KMS-11 (cell line): ENCODE measurements around the gene PIGS.

Experiments
- H2AFZ ChIP-seq: fragments of 200-600 bp; sonication (generic); 2 replicates; pipeline ENCODE4 v1.6.1; 2016; ENCODE audit warnings: antibody characterized with exemption, mixed run types, low read depth
- H3K27ac ChIP-seq: fragments of 200-600 bp; sonication (generic); 2 replicates; pipeline ENCODE4 v1.6.1; 2016; ENCODE audit warnings: mild to moderate bottlenecking, mixed run types
- H3K27me3 ChIP-seq: fragments of 200-600 bp; sonication (generic); 2 replicates; pipeline ENCODE4 v1.6.1; 2017; ENCODE audit warnings: mild to moderate bottlenecking, low read depth, mixed run types, moderate library complexity; ENCODE audit not compliant: insufficient read depth
- H3K36me3 ChIP-seq: fragments of 200-600 bp; sonication (generic); 2 replicates; pipeline ENCODE4 v1.6.1; 2017; ENCODE audit warnings: mild to moderate bottlenecking, mixed run types; ENCODE audit not compliant: insufficient read depth
- H3K4me1 ChIP-seq: fragments of 200-600 bp; sonication (generic); 2 replicates; pipeline ENCODE4 v1.6.1; 2016; ENCODE audit warnings: mild to moderate bottlenecking, low read depth, mixed run types; ENCODE audit not compliant: poor library complexity, severe bottlenecking
- H3K4me2 ChIP-seq: fragments of 200-600 bp; sonication (generic); 2 replicates; pipeline ENCODE4 v1.7.0; 2016; ENCODE audit warnings: mild to moderate bottlenecking, mixed run types
- H3K4me3 ChIP-seq: fragments of 200-600 bp; sonication (generic); IDR thresholded peaks from 2 replicates; pipeline ENCODE4 v1.6.1; 2017; ENCODE audit warnings: low read depth, low read length, mixed read lengths; ENCODE audit not compliant: insufficient read depth
- H3K79me2 ChIP-seq: fragments of 200-600 bp; sonication (generic); 2 replicates; pipeline ENCODE4 v1.6.1; 2016; ENCODE audit warnings: low read depth, mixed run types; ENCODE audit not compliant: insufficient read depth
- H3K9ac ChIP-seq: fragments of 200-600 bp; sonication (generic); 2 replicates; pipeline ENCODE4 v1.6.1; 2016; ENCODE audit warnings: mild to moderate bottlenecking, mixed run types
- H4K20me1 ChIP-seq: fragments of 200-600 bp; sonication (generic); 2 replicates; pipeline ENCODE4 v1.6.1; 2016; ENCODE audit warnings: mild to moderate bottlenecking, mixed run types; ENCODE audit not compliant: insufficient read depth
- TF ChIP-seq, protein P1 (sequence below): fragments of 200-600 bp; sonication (generic); conservative IDR thresholded peaks from 2 replicates; pipeline ENCODE4 v1.6.1; 2017; ENCODE audit warnings: low read depth, mild to moderate bottlenecking, antibody characterized with exemption, low read length, moderate library complexity, mixed read lengths

PIGS gene

DNA sequence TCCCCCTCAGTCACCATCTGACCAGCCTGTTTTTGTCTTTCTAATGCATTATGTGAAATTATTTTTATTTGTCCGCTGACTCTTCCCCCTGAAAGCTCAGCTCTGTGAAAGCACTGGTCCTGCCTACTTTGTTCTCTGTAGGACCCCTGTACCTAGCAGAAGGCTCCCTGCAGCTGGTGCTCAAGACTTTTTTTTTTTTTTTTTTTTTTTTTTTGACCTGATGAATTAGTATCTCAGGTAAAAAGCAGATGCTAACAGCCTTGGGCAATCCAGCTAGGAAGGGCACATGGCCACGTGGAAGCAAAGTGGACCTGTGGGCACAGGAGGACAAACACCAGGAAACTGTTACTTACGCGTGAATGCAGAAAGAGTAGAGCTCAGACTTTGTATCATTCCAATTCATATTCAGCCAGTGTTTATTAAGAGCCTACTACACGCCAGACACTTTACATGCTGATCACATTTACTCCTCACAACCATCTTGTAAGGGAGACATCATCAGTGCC is 18.3 kb downstream of the PIGS start:
- H3K27ac ChIP-seq, result no peak overlapping the region

DNA sequence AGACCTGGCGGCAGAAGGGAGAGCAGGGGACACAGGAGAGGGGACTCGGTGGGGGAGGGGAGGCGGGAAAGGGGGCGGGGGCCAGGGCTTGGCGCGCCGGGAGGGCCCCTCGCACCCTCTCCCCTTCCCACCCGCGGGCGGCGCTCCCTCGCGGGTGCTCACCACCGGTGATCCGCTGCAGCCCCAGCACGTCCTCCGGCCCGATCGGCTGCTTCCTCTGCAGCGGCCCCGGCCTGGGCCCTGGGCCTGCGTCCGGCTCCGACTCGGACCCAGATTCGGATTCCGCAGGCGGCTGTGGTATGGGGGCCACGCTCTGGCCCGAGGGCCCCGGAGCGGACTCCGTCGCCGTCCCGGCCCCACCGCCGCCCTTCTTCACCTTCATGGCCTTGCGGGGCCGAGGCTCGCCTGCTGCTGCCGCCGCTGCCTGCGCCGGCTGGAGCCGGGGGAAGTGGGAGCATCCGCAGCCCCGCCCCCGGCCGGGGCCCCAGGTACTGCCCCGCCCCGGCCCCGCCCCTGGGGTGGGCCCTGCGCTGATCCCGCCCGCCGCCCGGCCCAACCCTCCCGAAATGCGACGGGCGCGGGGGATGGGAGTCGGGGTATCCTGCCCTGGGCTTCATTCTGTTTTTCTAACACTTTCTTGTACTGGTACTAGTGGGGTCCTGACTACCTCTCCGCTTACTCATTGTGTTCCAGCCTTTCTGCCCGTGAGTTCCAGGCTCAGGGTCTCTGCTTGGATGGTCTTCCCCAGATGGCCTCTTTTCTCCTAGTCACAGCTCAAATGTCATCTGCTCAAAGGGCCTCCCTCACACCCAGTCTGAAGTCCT is 18.9 kb downstream of the PIGS start, which contains the start of gene UNC119:
Gene UNC119, minus strand, starts transcription at position 449 of the 824 bp plus-strand sequence. Its CDS starts 67 bp downstream, at position 382.
- Histone ChIP-seq H3K79me2 (no peaks in the 10 kb centered on the region), H4K20me1 (no peaks in the 10 kb centered on the region), H3K4me2 (peak within 1 kb of the TSS; percentile 82), H3K36me3 (no peaks in the 10 kb centered on the region; the same call in 1 of the 2 replicates), H3K4me3 (no peak within 1 kb of the TSS), H2AFZ (peak within 1 kb of the TSS; percentile 66; the same call in 1 of the 2 replicates), H3K9ac (peak within 1 kb of the TSS; percentile 34; the same call in 1 of the 2 replicates), H3K27ac (no peak within 1 kb of the TSS), H3K27me3 (0 out of 2 replicates have a peak, but pooled peaks cover 8% of the 10 kb centered on the region), H3K4me1 (peaks cover 44% of the 10 kb centered on the region)
- TF ChIP-seq, protein P1, sequence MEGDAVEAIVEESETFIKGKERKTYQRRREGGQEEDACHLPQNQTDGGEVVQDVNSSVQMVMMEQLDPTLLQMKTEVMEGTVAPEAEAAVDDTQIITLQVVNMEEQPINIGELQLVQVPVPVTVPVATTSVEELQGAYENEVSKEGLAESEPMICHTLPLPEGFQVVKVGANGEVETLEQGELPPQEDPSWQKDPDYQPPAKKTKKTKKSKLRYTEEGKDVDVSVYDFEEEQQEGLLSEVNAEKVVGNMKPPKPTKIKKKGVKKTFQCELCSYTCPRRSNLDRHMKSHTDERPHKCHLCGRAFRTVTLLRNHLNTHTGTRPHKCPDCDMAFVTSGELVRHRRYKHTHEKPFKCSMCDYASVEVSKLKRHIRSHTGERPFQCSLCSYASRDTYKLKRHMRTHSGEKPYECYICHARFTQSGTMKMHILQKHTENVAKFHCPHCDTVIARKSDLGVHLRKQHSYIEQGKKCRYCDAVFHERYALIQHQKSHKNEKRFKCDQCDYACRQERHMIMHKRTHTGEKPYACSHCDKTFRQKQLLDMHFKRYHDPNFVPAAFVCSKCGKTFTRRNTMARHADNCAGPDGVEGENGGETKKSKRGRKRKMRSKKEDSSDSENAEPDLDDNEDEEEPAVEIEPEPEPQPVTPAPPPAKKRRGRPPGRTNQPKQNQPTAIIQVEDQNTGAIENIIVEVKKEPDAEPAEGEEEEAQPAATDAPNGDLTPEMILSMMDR, result no peak

More for the DNA sequence above, 18.3 kb downstream of the PIGS start:
- Histone ChIP-seq H3K4me3 (no peak overlapping the region), H3K36me3 (no peaks in the 10 kb centered on the region; the same call in 1 of the 2 replicates), H4K20me1 (no peaks in the 10 kb centered on the region), H2AFZ (peak overlapping the region; percentile 66; the same call in 1 of the 2 replicates), H3K4me1 (peaks cover 44% of the 10 kb centered on the region), H3K4me2 (peak overlapping the region; percentile 82; the same call in 1 of the 2 replicates), H3K79me2 (no peaks in the 10 kb centered on the region), H3K9ac (no peak overlapping the region), H3K27me3 (0 out of 2 replicates have a peak, but pooled peaks cover 8% of the 10 kb centered on the region)
- TF ChIP-seq, protein P1, result no peak

- H2AFZ ChIP-seq, result no peak overlapping the region; the same call in 1 of the 2 replicates
- TF ChIP-seq, protein P1, result no peak
Measured at GRCh38 chr17:28551421-28552175, 19.7 kb downstream of the PIGS start.

DNA sequence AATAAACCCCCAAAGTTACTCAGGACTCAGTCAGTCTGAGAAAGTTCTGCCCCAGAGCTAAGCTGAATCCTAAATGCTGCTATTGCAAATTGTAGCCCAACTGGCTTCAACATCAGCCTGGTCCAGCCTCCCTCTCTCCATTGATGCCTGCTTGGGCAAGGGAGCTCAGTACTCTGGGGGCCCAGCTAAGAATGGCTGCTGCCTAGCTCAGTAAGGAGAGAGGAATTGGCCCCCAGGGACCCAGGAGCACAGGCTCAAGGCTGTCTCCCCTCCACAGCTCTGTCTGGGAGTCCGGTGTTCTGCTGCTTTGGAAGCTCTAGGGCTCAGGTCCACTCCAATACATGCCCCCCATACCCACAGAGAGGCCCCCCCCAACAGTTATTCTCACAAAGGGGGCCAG is 20.5 kb downstream of the PIGS start:
- Histone ChIP-seq H3K9ac (no peak overlapping the region), H3K79me2 (no peaks in the 10 kb centered on the region), H3K4me1 (peaks cover 44% of the 10 kb centered on the region), H3K4me3 (no peak overlapping the region), H3K27ac (no peak overlapping the region), H3K4me2 (peak overlapping the region; percentile 82; the same call in 1 of the 2 replicates), H3K36me3 (no peaks in the 10 kb centered on the region; the same call in 1 of the 2 replicates), H4K20me1 (no peaks in the 10 kb centered on the region), H3K27me3 (0 out of 2 replicates have a peak, but pooled peaks cover 8% of the 10 kb centered on the region), H2AFZ (no peak overlapping the region)
- TF ChIP-seq, protein P1, result no peak

More at GRCh38 chr17:28551421-28552175, 19.7 kb downstream of the PIGS start:
- Histone ChIP-seq H3K4me1 (peaks cover 44% of the 10 kb centered on the region), H3K79me2 (no peaks in the 10 kb centered on the region), H3K27me3 (0 out of 2 replicates have a peak, but pooled peaks cover 8% of the 10 kb centered on the region), H3K9ac (no peak overlapping the region), H3K36me3 (no peaks in the 10 kb centered on the region; the same call in 1 of the 2 replicates), H3K4me2 (peak overlapping the region; percentile 82), H3K4me3 (no peak overlapping the region), H3K27ac (no peak overlapping the region), H4K20me1 (no peaks in the 10 kb centered on the region)
